Measurements from ENCODE around the gene DPY19L2.
"Not testable (repeated sequence)": the region's sequence is repeated elsewhere in the genome, so short reads cannot be mapped to it uniquely, and the experiment has no call there.

The DPY19L2 gene

DNA sequence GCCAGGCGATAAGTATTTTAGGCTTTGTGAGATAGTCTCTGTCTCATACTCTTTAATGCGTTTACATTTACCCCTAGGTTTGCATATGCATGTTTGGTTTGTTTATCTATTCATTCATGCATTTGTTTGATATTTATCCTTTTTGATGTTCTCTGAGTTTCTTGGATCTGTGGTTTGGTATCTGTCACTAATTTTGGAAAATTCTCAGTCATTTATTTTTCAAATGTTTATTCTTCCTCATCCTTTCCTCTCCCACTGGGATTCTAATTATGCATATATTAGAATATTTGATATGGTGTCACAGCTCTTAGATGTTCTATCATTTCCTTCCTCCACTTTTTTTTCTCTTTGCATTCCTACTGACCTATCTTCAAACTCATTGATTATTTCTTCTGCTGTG, 11.9 kb downstream of the DPY19L2 start:
- not testable (repeated sequence) for DNase-seq

- not testable (repeated sequence) for DNase-seq
Measured at GRCh38 chr12:63655543-63656257, 12.6 kb downstream of the DPY19L2 start.

- not testable (repeated sequence) for DNase-seq
Measured at GRCh38 chr12:63654481-63654880, 13.8 kb downstream of the DPY19L2 start.

- DNase-seq, result not testable (repeated sequence)
Measured at GRCh38 chr12:63649517-63649916, 18.8 kb downstream of the DPY19L2 start.

DNA sequence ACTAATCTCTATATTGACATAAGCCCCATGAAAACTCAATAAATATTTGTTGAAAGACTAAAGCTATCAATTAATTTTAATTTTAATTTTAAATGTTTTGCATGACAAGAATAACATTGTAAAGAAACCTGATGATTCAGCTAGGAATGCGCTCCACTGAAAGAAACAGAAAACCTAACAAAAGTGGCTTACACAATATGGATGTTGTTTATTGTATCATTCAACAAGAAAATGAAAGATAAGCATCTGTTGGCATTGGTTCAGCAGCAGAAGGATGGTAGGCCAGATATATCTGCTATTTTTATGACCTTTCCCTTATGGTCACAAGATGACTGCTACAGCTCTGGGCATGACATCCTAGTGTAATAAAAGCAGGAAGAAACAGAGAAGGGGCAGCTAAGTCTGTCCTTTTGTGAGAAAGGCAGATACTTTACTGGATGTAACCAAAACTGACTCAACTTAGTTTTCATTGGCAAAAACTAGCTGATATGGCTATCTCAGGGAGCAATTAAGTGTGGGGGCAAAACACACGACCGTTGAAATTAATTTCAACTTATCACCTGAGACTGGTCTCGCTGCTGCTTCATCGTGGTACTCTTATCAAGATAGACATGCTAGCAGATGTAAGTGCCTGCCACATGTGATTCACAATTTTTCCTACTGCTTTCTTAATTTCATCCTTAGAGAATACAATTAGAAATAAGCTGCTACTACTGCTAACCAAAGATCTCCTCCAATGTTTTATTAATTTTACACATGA, 24.7 kb downstream of the DPY19L2 start:
- not testable (repeated sequence) for DNase-seq

GRCh38 chr12:63624258-63624657, 44.0 kb downstream of the DPY19L2 start:
- DNase-seq, result not testable (repeated sequence)

- DNase-seq, result not testable (repeated sequence)
Measured at GRCh38 chr12:63615544-63615943, 52.7 kb downstream of the DPY19L2 start.

DNA sequence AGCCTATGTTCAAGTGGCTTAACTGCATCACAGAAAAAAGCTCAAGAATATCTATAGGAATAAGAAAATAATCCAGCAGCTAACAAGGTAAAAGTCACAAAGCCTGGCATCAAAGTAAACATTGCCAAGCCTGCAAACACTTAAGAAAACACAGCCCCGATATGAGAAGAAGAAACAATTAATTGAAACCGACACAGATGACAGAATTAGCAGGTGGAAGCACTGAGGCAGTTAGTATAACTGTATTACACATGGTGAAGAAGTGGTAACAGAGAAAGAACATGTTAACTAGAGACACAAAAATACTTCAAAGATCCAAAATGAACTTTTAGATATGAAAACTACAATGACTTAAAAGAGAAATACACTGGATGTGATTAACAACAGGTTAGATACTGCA, 57.0 kb downstream of the DPY19L2 start:
- not testable (repeated sequence) for DNase-seq

DNA sequence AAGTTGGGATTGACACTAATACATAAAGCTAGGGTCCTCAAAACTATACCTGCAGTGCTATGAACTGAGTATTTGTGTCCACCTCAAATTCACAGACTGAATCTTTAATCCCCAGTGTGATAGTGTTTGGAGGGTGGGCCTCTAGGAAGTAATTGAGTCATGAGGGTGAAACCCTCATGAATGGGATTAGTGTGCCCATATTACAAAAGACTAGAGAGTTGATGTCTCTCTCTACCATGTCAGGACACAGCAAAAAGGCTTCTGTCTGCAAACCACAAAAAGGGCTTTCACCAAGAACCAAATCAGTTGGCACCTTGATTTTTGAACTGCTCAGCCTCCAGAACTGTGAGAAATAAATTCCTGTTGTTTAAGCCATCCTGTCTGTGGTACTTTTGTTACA, 59.0 kb downstream of the DPY19L2 start:
- not testable (repeated sequence) for DNase-seq

GRCh38 chr12:63604985-63605384, 63.3 kb downstream of the DPY19L2 start:
- not testable (repeated sequence) for DNase-seq

DNA sequence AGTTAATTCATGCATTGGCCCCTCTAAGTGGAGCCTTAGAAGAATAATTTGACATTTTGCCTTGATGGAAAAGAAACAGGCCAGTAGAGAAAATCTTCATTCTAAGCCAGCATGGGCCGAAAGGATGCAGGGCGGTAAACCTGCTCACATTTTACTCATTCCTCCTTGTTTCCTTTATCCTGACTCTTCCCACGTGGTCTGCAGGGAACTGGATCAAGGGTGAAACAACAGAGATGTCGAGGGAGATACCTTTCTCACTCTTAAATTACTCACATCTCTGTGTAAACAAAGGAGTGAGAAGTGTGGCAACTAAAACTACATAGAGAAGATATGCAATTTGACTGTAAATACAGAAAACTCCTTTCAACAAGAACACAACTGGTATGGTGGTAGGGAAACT, 73.5 kb downstream of the DPY19L2 start:
- not testable (repeated sequence) for DNase-seq

GRCh38 chr12:63584426-63584825, 83.9 kb downstream of the DPY19L2 start:
- DNase-seq, result not testable (repeated sequence)

DNA sequence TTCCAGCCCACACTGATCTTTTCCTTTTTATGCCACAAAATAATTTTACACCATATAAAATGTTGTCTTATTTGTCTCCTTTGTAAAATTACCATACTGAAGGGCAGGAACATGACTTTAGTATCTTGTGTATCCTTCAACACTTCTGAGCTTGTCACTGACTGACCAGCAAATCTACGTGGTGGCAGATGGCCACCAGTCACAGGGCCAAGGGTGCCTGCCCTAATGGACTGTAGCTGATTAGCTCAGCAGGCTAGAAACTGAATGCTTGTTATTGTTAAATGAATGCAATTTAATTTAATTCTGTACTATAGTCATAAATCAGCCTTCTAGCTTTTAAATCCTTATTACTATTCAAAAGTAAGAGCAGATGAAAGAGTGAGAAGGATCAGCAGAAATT, 85.0 kb downstream of the DPY19L2 start:
- not testable (repeated sequence) for DNase-seq

DNA sequence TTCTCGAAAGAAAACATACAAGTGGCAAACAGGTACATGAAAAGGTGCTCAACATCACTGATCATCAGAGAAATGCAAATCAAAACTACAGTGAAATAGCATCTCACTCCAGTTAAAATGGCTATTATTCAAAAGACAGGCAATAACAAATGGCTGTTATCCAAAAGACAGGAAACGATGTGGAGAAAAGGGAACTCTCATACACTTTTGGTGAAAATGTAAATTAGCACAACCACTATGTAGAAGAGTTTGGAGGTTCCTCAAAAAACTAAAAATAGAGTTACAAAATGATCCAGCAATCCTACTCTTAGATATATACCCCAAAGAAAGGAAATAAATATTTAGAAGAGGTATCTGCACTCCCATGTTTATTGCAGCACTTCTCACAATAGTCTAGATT, 90.7 kb downstream of the DPY19L2 start:
- DNase-seq, result peak; percentile 19

GRCh38 chr12:63572038-63572437, 96.3 kb downstream of the DPY19L2 start:
- not testable (repeated sequence) for DNase-seq

DNA sequence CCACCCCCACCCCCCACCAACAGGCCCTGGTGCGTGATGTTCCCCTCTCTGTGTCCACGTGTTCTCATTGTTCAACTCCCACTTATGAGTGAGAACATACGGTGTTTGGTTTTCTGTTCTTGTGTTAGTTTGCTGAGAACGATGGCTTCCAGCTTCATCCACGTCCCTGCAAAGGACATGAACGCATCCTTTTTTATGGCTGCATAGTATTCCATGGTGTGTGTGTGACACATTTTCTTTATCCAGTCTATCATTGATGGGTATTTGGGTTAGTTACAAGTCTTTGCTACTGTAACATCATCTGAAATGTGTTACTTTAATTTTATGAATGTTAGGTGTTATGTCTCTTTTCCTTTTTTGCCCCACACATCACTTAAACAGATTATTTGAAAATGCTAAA, 109.8 kb downstream of the DPY19L2 start:
- not testable (repeated sequence) for DNase-seq

- DNase-seq, result not testable (repeated sequence)
Measured at GRCh38 chr12:63551397-63551796, 116.9 kb downstream of the DPY19L2 start.

DNA sequence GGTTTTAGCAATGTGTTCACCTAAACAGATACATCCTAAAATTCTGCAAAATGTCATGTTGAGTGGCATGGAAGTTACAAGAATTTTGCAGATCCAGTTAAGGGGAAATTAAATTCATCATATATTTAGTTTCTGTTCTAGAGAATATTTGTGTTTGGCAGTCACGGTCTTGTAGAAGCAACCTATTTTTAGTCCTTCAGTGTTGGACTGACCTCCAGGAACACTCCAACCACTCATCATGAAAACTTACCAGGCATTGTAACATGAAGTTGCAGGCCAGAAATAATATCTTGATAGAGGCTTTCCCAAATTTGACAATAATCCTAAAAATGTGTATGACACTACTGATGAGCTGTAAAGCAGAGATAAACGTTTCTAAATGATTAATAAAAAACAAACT, 119.3 kb downstream of the DPY19L2 start:
- not testable (repeated sequence) for DNase-seq

DNA sequence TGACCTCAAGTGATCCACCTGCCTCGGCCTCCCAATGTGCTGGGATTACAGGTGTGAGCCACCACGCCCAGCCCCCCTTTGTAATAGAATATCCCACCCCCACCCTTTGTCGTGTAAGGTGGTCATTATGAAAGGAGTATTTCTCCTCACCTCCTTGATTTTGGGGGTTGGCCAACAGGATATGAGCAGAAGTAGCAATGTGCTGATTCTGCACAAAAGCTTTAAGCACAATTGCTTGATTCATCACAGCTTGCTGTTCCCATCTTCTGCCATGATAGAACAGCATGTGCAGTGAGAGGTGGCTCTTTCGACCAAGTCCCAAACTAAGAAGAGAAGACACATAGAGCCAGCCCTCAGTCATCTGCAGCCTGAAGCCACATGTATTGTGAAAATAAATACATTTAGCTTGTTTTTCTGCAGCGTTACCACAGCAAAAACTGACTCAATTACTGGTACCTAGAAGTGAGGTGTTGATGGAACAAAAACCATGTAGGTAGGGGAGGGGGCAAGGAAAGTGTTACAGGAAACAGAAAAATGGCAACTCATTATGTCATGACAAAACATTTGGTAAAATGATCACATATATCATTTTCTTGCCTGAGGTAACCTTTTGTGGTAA, 122.9 kb downstream of the DPY19L2 start:
- not testable (repeated sequence) for DNase-seq

DNA sequence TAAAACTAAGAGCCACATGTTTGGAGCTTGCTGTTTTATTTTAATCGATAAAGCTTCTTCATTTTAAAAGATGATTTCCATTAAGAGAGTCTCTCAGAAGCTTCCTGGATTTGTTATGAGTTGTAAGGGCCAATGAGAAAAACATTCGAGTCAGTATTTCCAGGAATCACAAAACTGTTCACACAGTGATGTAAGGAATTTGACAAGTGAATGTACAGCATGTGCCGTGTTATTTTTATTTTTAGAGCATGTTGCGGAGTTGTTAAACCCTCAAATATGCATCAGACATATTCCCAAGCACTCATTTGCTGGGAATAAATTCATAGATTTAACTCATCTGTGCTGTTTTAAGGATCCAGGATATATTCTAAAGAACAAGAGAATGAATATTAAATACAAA, 129.6 kb downstream of the DPY19L2 start:
- not testable (repeated sequence) for DNase-seq

DNA sequence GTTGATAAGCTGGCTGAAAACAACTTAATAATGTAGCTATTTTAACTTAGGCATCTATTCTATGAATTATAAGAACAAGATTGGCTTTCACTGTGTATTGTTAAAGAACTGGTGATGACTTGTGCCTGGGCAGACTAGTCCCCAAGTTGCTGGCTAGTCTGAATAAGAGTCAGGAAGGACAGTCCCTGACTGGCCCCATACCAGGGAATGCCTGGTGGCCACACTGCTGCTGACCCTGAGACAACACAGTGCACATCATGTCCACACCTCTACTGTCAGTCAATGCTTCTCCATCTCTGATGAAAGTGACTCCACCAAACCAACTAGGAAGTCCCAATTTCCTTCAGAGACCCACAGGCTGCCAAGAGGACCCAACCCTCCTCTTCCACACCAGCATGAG, 130.5 kb downstream of the DPY19L2 start:
- not testable (repeated sequence) for DNase-seq

- DNase-seq, result not testable (repeated sequence)
Measured at GRCh38 chr12:63529641-63530040, 138.7 kb downstream of the DPY19L2 start.

- DNase-seq, result no peak
Measured at GRCh38 chr12:63525831-63526230, 142.5 kb downstream of the DPY19L2 start.

GRCh38 chr12:63521706-63522105, 146.6 kb downstream of the DPY19L2 start:
- DNase-seq, result no peak
